HG02981 (cell line): ENCODE results near the gene BMP8B.
"Not testable (repeated sequence)": the region's sequence is repeated elsewhere in the genome, so short reads cannot be mapped to it uniquely, and the experiment has no call there.

Experiments used
- ATAC-seq: cut with Tn5 transposase; IDR thresholded peaks from one replicate; pipeline ENCODE4 v1.9.1; 2021; ENCODE audit warnings: mild to moderate bottlenecking, moderate library complexity; ENCODE audit not compliant: unreplicated experiment

BMP8B gene

DNA sequence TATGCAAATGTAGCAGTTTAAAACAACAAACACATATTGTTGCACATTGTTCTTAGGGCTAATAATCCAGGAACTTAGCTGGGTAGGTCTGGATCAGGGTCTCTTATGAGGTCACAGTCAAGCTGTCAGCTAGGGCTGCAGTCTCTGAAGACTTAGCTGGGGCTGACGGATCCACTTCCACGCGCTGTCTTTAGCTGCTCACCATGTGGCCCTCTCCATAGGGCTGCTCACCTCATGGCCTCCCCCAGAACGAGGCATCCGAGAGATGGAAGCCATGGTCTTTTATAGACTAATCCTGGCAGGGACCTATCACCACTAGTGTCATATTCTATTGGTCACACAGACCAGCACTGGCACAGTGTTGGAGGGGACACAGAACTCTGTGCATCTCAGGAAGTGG lies 8.8 kb downstream of the BMP8B start:
- ATAC-seq: no peak

DNA sequence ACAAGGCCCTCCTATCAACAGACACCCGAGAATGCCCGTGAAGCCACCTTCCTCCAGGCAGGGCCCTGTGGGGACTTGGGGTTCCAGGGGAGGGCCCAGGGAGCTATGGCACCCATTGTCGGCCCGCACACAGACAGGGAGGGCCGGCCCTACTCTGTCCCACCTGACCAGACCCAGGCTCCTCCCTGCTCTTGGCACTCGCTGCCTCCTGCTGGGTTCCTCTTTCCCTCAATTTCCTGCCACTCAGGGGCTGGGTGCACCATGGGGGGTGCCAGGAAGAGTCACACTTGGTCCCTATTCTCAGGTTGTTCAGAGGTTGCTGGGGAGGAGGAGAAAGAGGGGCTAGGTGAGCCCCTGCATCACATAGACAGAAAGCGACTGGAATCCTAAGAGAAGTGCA lies 9.5 kb downstream of the BMP8B start:
- ATAC-seq: no peak

DNA sequence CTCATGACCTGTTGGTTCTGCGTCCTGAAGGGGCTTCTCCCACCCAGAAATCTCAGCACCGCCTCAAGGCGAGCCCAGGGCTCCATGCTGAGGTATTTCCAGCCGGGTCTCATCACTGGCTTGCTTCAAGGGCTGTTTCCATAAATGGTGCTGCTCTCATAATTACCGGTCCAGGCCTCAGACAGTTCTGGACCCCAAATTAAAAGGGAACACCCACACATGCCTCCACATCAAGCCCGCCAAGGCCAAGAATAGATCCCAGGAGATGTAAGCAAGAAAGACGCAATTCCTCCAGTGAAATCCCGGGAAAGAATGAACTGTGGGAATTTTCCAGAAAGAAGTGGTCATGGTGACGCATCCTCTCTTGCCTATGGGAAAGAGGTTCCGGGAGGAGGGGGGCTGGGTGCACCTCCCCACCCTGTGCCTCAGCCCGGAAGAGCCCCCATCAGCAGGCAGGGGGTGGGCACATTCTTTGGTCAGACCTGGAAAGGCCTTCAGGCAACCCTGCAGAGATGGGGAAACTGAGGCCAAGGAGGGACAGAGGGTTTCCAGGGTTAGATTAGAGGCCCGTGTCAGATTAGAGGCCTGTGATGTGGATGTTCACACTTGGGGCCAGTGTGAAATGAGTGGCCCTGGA lies 10.1 kb downstream of the BMP8B start:
- not testable (repeated sequence) for ATAC-seq

DNA sequence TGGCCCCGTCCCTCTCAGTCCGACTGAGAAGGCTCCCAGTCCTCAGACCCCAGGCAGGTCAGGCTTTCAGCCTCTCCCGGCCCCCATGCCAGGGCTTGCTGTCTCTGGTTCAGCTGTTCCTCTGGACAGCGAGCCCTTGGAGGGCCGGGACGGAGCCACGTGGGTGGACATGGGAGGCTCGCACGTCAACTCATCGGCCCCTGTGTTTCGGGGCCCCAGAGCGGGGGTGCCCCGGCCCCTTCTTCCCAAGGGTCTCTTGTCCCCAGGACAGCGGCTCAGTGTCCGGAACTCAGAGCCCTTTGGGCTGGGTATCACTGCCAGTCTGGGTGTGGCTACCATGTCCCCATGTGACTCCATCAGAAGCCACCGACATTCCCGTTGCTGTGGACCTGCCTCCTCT lies 10.8 kb downstream of the BMP8B start:
- not testable (repeated sequence) for ATAC-seq

DNA sequence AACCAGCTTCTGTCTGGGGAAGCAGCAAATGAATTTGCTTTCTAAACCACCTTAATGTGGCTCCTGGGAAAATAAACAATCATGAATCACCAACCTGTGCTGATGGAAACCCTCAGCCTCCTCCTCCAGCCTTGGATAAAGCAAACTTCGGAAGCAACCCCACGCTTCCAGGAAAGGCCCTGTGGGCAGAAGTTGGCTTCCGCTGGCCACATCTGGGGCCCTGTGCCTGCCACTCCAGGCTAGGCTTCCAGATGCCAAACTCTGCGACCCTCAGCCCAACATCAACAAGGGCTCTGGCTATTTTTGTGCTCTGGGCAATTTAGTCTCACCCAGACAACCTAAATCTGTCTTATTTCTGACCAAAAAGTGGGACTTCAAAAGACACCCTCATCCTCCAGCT lies 11.4 kb downstream of the BMP8B start:
- ATAC-seq: no peak

DNA sequence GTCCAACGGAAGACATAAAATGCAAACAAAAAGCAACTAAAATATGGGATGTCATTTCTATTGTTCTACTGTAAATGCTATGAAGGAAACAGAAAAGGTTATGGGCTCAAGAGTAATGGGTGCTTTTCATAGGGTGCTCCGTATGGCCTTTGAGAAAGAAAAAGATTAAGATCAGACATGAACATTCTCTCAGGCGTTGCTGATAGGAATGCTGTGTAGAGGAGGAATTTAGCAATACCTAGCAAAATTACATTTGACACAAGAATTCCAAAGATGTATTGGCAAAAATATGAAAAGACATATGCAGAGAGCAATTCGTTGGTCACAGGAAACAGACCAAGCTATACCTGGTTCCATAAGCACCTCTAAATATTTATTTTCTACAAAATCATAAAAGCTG lies 11.8 kb downstream of the BMP8B start:
- no peak for ATAC-seq

DNA sequence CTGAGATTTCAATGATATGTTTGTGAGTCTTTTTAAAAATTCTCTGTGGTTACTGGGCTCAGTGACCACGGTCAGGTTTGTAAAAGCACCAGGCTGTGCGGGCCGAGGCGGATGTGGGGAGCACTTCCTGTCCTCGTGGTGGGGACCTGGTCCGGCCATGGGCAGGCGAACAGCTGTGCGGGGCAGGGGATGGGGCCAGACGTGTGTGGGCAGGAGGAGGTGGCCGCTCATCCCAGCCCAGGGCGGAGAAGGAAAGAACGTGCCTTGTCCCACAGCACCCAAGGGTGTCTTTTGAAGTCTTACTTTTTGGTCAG lies 12.3 kb downstream of the BMP8B start:
- ATAC-seq: no peak

DNA sequence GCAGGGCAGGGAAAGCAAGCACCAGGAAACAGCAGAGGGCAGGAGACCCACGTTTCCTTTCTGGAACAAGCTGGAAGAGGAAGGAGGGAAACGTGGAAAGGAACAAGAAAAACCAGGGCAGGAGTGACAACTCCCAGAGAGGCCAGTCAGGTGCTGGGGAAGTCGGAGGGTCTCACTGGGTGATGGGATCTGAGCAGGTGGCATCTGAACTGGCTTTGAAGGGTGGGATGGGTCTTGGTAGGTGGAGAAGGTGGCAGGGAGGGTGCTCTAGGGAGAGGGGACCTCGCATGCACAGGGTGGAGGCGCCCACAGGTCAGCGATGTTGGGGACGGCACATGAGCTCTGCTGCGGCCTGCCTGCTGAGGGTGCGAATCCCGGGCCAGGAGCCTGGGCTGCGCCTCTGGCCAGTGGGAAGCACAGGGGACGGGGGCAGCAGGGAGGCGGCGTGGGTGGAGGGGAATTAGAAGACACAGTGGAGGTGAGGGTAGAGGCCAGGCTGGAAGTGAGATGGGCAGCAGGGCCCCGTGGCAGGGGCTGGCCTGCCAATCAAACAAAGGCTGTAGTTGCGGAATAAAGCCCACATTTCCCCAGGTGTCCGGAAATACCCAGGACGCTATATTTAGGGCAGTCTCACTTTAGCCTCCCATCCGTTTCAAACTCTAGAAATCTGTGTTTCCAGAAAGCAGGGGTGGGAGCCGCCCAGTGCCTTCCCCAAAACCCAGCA lies 12.8 kb downstream of the BMP8B start:
- ATAC-seq: not testable (repeated sequence)

DNA sequence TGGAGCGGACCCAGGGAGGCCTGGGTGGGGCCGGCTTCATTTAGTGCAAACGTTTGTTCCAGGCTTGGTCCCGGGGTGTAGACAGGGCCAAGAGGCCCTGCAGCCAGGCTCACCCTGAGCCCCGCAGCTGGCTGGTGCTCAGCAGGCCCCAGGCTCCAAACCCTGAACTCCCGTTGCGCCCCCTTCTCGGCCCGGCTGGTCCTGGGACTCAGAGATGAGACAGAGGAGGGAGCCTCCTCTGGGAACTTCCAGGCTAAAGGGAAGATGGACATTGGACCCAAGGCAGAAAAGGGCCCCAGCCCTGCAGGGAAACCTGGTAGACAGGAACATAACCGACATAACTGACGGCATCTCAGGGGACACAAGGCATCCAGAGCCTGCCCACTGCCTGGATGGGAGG lies 13.5 kb downstream of the BMP8B start:
- ATAC-seq: not testable (repeated sequence)

DNA sequence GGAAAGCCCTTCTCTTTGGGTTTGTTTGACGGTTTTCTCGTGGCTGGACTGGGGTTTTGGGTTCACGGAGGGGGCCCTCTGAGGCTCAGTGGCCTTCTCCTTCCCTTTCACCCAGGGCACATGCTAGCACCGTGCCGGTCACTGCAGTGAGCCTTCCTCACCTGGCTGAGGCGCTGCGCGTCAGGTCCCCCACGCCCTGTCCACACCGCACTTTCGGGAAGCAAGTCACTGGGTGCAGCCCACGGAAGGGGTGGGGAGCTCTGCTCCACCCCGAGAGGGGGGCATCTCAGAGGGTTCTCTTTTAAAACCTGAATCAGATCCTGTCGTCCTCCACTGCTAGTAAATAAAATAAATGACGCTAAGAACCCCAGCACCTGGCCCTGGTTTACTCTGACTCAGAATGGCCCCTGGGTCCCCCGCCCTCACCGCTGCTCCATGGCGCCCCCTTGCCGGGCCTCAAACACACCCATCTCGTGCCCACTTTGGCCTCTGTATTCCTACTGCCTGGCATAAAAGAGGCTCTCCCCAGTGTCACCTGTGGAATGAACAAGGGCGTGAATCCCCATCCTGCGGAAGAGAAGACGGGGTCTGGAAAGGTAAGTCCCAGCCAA lies 15.2 kb downstream of the BMP8B start:
- not testable (repeated sequence) for ATAC-seq

DNA sequence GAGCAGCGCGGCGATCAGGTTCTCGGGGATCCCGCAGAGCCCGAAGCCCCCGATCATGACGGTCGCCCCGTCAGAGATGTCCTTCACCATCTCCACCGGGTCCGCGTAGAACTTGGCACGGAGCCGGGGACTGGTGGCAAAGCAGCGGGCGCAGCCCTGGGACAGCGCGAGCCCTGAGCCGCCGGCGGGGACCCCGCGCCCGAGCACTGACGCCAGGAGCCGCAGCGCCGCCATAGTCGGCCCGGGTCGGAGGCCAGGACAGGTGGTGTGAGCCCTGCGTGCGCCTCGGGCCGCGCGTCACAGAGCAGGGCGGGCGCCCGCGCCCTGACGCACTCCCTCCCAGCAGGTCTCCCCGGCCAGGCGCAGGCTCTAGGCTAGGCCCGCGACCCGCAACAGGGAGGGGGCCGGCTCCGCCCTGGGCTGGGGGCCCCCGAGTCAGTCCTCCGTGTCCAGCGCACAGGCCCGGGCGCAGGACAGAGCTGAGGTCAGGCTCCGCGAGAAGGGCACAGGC lies 17.6 kb downstream of the BMP8B start, which contains the start of gene OXCT2:
Gene OXCT2 (minus strand): TSS at position 327 of the 511 bp plus-strand sequence. CDS start 93 bp downstream, at position 234.
- ATAC-seq: not testable (repeated sequence)

DNA sequence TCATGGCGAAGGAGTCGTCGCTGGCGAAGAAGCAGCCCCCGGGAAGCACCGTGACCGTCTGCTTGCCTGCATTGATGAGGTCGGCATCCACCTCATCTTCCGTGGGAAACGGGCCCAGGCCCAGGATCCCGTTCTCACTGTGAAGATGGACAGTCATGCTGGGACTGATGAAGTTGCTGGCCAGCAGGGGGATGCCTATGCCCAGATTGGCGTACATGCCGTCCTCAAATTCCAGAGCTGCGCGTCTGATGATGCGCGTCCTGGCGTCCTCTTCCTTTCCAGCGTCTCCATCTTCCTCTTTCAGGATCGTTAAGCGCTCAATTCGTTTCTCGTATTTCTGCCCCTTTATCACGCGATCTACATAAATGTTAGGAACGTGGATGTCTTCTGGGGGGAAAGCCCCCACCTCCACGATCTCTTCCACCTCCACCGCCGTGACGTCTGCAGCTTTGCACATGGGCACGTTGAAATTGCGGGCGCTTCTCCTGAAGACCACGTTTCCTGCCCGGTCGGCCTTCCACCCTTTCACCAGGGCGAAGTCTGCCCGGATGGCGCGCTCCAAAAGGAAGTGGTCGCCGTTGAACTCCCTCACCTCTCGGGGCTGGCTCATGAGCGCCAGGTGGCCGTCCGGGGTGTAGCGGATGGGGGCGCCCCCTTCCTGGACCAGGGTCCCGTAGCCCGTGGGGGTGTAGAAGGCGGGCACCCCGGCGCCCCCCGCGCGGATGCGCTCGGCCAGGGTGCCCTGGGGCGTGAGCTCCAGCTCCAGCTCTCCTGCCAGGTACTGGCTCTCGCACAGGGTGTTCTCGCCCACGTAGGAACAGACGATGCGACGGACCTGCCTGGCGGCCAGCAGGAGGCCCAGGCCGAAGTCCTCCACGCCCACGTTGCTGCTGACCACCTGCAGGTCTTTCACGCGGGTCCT lies 18.3 kb downstream of the BMP8B start:
- ATAC-seq: not testable (repeated sequence)

DNA sequence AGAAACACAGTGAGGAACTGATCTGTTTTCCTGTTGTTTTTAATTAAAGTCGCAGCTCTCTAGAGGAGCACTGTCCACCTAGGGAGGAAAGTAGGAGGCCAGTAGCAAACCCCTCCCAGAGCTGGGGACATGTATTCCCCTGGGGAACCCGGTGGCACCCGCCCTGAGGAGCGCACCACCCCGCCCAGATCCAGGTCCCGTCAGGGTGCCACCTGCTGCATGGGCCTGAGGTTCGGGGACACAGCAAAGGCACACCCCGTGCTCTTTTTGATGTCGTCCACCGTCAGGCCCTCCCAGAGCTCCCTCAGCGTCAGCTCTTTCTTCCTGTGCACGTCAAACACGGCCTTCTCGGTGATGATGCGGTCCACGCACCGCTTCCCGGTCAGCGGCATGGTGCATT lies 19.2 kb downstream of the BMP8B start:
- not testable (repeated sequence) for ATAC-seq

DNA sequence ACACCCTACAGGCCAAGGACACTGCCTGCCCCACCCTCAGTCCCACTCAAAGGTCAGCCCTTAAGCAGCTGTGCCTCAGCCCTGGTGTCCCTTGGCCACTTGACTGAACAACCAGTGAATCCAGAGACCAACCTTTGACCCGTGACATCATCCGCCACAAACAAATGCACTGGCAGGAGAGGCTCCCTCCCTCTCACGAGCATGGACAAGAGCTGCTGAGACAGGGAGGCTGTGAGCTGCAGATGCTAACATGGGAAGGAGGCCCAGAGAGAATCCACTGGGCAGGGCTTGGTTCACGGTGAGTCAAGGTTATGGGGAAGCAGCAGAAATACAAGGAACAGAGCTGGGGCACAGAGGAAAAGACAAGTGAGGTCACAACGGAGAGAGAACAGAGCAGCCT lies 22.2 kb downstream of the BMP8B start:
- ATAC-seq: not testable (repeated sequence)

DNA sequence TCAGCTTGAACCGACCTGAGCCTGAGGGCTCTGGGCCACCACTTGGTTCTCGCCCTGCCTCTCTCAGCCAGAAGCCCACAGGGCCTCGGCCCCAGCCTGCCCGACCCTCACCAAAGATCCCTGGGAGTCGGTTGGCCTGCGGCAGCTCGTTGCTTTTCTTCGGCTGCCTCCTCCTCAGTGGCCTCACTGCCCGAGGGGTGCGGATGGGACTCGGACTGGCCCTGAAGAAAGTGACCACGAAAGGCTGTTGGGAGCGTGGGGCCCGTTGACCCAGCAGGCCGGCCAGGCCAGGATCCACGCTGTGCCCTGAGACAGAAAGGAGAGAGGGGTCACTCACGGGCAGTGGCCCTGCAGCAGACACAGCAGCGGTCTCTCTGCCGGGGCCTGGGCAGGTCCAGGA lies 24.2 kb downstream of the BMP8B start:
- not testable (repeated sequence) for ATAC-seq

DNA sequence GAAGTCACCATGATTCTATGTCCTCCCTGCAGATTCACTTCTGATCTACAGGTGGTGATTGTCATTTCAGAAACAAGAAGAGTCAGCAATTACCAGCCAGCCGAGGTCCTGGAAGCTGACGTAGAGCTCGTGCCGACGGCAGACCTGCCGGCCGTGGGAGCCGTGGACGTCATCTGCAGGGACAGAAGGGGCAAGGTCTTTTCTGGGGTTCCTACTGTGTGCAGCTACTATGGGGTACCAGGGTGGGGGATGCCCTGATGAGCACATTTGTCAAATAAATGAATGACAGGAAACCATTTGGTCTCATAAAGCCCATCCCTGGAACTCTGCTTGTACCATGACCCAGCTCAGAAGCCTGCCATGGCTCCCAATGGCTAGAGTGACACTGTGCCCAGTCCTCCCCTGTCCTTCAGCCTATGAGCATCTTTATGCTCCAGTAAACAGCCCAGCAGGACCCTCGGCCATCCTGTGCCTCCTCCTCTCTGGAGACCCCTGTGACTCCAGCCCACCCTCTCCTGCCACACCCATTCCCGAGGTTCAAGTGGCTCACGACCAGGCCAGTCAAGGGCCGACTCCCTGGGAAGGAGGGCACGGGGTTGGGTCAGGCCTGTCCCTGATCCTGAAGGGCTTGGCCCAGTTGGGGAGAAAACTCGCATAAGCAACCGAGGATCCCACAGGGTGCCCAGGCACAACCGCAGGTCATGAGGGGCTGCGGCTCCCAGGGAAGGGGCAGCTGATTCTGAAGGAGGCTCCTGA lies 24.9 kb downstream of the BMP8B start:
- not testable (repeated sequence) for ATAC-seq

DNA sequence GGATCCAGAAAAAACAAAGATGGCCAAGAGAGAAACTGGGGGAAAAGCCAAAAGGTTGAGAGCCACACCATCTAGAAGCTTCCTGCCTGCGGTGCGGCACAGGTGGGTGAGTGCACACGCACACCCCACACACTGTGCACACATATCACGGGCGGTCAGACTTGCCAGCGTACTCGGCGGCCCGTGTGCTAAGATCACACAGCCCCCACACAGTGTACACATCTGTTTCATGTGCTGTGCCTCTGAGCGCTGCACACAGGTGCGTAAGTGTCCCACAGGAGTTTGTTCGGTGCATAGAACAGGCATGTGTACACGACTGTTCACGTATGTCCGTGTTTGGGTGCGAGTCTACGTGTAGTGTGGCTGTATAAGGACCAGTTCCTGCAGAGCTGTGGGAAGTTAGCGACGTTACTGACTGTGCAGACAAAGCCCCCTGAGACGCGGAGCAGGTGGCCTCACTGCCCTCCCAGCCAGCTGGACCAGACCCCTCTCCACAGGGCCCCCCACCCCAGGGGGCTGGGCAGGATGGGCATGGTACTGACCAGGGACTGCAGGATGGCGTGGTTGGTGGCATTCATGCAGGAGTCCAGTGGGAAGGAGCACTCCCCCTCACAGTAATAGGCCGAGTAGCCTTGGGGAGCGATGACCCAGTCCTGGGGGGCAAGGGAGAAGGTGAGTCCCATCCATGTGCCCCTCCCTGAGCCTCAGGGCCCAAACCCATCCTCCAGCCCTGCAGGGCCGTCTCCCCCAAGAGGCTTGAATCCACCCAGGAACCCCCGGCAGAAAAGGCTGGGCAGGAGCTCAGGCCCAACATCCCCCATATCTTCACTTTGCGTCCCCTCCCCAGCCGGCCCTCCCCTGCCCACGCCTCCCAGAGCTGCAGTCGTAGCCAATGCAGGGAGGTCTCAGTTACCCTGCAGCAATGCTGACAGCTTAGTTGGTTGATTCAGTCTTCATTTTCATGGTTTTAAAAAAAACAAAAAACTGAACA lies 25.8 kb downstream of the BMP8B start:
- no peak for ATAC-seq

DNA sequence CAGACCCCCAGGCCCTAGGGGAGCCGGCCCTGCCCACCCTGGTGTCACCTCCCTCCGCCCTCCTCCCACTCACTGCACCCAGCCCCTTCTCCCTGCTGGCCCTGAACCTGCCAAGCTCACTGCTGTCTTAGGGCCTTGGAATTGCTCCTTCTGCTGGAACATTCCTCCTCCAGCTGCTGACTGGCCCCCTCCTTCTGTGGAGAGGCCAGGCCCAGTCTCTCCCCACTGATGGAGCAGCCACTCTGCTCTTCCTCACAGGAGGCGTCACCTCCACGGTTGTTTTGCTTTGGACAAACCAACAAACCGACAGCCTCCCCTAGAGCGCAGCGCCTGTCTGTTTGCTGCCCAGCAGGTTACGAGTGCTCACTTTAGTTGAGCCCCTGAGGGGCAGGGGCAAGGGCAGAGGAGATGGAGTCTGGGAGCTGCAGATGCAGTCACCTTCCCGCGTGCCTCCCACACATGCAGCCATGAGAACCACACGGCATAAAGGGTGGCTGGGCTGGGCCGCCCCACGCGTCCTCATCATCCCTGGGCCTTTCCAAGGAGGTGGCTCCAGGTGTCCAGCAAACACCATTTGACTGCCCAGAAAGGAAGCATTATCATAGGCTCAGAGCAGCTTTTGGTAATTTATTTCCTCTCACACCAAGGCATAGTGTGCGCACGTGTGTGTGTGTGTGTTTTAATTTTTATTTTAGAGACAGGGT lies 27.0 kb downstream of the BMP8B start:
- no peak for ATAC-seq
